Uterus (tissue), 4 donors: ENCODE measurements around the gene PARD6B. TPM values are rescaled to one million over a fixed set of nuclear protein-coding genes. Genes with fewer than 3 reads are reported as not detected.

Experiments
- DNase-seq, 2 donors: peaks; one replicate each; pipeline ENCODE4 v3.0.0-alpha.2; 2019 to 2020
- H3K27ac ChIP-seq, 2 donors: fragments of 200-600 bp; sonication (generic); 1 replicate in 1 of 2; 2 replicates in 1 of 2; pipeline ENCODE4 v1.5.1; 2016 to 2018
- H3K27me3 ChIP-seq, 2 donors: fragments of 200-600 bp; sonication (generic); one replicate each; pipeline ENCODE4 v1.5.1; 2018 to 2019; ENCODE audit warnings: control low read depth in 1 of 2
- H3K36me3 ChIP-seq, 2 donors: fragments of 200-600 bp; sonication (generic); one replicate each; pipeline ENCODE4 v1.5.1; 2019; ENCODE audit warnings: control low read depth in 1 of 2
- H3K4me1 ChIP-seq, 2 donors: fragments of 200-600 bp; sonication (generic); one replicate each; pipeline ENCODE4 v1.5.1; 2018 to 2019; ENCODE audit warnings: control low read depth in 1 of 2
- H3K4me3 ChIP-seq, 2 donors: fragments of 200-600 bp; sonication (generic); 1 replicate in 1 of 2; 2 replicates in 1 of 2; pipeline ENCODE4 v1.5.1; 2018 to 2019; ENCODE audit warnings: mild to moderate bottlenecking in 1 of 2
- H3K9me3 ChIP-seq, 2 donors: fragments of 200-600 bp; sonication (generic); one replicate each; pipeline ENCODE4 v1.5.1; 2019; ENCODE audit warnings: control low read depth in 1 of 2
- POLR2A ChIP-seq, 2 donors: fragments of 450-650 bp; IDR thresholded peaks; one replicate each; pipeline ENCODE4 v1.6.1; 2016; ENCODE audit warnings: antibody characterized with exemption in 2 of 2, mild to moderate bottlenecking in 1 of 2, moderate library complexity in 1 of 2
- intact Hi-C: fragments of 100-400 bp; cut with DNase I; formaldehyde crosslinking; loops from one replicate; pipeline ENCODE4 v1.15.1; 2023; ENCODE audit warnings: low total_unique reads
- total RNA-seq, 4 donors: library from RNA; depleted of rRNA in 3 of 4; stranded (reverse); fragments of >200 nt in 3 of 4; gene quantifications; one replicate each; pipeline versions ENCODE4 v1.1.0 to v1.2.4, GENCODE V29; 2014 to 2023
- TF ChIP-seq, protein P1 (sequence below), 4 experiments: fragments of 200-600 bp in 2 of 4; fragments of 450-650 bp in 2 of 4; sonication (generic) in 2 of 4; IDR thresholded peaks; one replicate each; pipeline ENCODE4 v1.5.1; 2016 to 2019; ENCODE audit warnings: antibody characterized with exemption in 4 of 4, mild to moderate bottlenecking in 2 of 4, moderate library complexity in 1 of 4
- donor health status: DM: yes; HTN: yes; CAD: no.

The PARD6B gene
- total RNA-seq, 4 donors from 2014 or later: 2.0 to 13.2 (median 7.8) TPM

DNA sequence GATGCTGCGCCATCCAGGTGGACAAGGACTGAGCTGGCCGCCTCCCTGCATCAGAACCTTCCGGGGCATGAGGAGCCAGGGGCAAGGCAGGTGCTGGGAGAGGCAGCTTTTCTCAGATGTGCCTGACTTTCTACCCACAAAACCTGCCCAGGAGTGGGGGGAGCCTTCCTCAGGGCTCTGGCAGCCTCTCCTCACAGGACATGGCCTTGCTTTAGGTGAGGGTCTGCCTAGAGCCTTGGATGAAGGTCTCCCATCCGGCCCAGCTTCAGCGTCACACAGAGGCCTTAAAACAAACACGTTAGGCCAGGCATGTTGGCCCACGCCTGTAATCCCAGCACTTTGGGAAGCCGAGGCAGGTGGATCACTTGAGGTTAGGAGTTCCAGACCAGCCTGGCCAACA, 70.9 kb downstream of the PARD6B start:
- Histone ChIP-seq H3K9me3 (no peaks in the 10 kb centered on the region), H3K4me1 (no peaks in the 10 kb centered on the region), H3K27me3 (no peaks in the 10 kb centered on the region), H3K4me3 (no peak overlapping the region), H3K36me3 (no peaks in the 10 kb centered on the region), H3K27ac (no peak overlapping the region)
- TF ChIP-seq POLR2A (IDR thresholded peaks at IDR 0.05): no peak
- TF ChIP-seq, protein P1, sequence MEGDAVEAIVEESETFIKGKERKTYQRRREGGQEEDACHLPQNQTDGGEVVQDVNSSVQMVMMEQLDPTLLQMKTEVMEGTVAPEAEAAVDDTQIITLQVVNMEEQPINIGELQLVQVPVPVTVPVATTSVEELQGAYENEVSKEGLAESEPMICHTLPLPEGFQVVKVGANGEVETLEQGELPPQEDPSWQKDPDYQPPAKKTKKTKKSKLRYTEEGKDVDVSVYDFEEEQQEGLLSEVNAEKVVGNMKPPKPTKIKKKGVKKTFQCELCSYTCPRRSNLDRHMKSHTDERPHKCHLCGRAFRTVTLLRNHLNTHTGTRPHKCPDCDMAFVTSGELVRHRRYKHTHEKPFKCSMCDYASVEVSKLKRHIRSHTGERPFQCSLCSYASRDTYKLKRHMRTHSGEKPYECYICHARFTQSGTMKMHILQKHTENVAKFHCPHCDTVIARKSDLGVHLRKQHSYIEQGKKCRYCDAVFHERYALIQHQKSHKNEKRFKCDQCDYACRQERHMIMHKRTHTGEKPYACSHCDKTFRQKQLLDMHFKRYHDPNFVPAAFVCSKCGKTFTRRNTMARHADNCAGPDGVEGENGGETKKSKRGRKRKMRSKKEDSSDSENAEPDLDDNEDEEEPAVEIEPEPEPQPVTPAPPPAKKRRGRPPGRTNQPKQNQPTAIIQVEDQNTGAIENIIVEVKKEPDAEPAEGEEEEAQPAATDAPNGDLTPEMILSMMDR (IDR thresholded peaks at IDR 0.05): no peak
- intact Hi-C loops: no loop called here
- no peak for DNase-seq

DNA sequence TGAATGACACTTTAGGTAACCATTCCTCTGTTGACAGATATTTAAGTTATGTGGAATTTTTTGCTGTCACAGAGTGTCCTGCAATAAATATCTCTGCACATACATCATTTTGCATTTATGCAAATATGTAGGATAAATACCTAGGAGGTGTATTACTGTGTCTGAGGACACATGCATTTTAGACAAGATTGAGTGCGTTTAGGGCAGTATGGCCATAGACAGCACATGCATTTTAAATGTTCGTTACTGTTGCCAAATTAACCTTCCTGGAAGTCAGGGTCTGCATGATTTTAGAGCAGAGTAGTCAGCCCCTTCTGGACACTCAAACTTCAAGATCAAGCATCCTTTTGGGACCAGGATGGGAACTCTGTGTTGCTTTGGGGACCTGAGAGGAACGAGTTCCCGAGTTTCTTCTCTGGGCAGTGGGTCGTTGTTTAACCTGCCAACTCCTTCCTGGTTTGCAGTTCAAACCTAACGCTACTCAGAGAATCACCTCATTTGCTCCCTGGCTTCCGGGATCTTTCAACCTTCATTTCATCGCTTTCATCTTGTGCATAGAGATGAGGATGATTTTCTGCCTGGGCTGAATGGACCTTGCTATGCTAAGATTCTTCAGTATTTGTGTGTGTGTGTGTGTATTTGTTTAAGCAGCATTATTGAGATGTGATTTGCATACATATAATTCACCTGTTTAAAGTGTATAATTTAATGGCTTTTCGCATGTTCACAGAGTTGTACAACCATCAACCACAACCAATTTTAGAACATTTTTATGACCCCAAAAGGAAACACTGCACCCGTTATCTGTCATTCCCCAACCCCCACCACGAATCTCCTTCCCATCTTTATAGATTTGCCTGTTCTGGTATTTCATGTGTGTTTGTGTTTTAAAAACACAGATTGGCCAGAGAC, 73.3 kb downstream of the PARD6B start:
- no peak for DNase-seq
- H3K36me3 ChIP-seq: no peaks in the 10 kb centered on the region
- TF ChIP-seq POLR2A (IDR thresholded peaks at IDR 0.05): no peak
- TF ChIP-seq, protein P1 (IDR thresholded peaks at IDR 0.05): no peak
- no peak overlapping the region for H3K4me3 ChIP-seq
- H3K9me3 ChIP-seq: no peaks in the 10 kb centered on the region
- H3K27ac ChIP-seq: no peak overlapping the region
- H3K4me1 ChIP-seq: no peaks in the 10 kb centered on the region
- no peaks in the 10 kb centered on the region for H3K27me3 ChIP-seq
- intact Hi-C loops: no loop called here

DNA sequence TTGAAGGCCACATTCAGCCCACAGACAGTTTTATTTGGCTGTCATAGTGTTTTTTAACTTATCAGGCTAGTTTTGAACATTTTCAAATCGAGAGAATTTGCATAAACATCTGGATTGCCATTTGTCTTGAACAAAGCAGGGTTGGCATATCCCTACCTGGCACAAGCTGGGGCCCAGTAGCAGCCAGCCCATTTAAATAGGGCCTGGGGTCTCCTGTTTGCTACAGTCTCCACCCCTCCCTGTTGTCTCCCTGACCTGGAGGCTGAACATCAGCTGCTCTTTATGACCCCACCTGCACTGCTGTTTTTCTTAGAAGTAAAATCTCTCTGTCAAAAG, 73.9 kb downstream of the PARD6B start:
- H3K36me3 ChIP-seq: no peaks in the 10 kb centered on the region
- no peaks in the 10 kb centered on the region for H3K4me1 ChIP-seq
- no peak overlapping the region for H3K4me3 ChIP-seq
- intact Hi-C loops: no loop called here
- no peaks in the 10 kb centered on the region for H3K9me3 ChIP-seq
- no peak overlapping the region for H3K27ac ChIP-seq
- no peak for DNase-seq
- no peaks in the 10 kb centered on the region for H3K27me3 ChIP-seq
- TF ChIP-seq POLR2A (IDR thresholded peaks at IDR 0.05): no peak
- TF ChIP-seq, protein P1 (IDR thresholded peaks at IDR 0.05): no peak

DNA sequence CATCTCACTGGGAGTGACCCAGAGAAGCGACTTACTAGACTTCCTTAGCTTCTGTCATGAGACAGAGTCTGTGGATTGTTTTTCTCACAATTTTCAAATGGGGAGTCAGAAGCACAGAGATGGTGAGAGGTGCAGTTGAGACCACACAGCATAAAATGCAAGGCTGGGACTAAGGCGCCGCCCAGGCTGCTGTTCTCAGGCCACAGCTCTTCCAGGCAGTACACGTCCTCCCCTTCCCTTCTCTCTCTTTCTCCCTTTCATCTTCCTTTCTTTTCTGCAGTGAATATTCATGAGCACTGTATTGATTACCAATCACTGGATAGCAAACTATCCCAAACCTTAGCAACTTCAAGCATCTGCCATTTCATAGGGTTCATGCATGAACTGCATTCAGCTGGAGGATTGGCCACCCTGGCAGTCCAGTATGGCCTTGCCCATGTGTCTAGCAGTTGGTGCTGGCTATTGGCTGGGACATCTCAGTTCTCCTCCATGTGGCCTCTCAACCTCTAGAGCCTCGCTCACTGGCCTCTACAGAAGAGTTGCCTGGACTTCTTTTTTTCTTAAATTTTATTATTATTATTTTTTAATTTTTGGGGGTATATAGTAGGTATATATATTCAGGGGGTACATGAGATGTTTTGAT, 74.9 kb downstream of the PARD6B start:
- intact Hi-C loops: no loop called here

More for the DNA sequence above, 74.9 kb downstream of the PARD6B start:
- Histone ChIP-seq H3K4me1 (no peaks in the 10 kb centered on the region), H3K27ac (no peak overlapping the region), H3K27me3 (no peaks in the 10 kb centered on the region), H3K36me3 (no peaks in the 10 kb centered on the region), H3K4me3 (no peak overlapping the region), H3K9me3 (no peaks in the 10 kb centered on the region)
- no peak for DNase-seq
- no peak for TF ChIP-seq POLR2A (IDR thresholded peaks at IDR 0.05)
- TF ChIP-seq, protein P1 (IDR thresholded peaks at IDR 0.05): no peak

Other genes with a start within 250 kb of the PARD6B start
- gene PTPN1, start 221.2 kb upstream of the PARD6B start, total RNA-seq: 10 to 100 TPM; 14.1 to 33.9 (median 20.2) TPM
- gene RIPOR3, start 40.0 kb upstream of the PARD6B start, total RNA-seq: 10 to 100 TPM in 3 of 4 donors, 1 to 10 TPM in 1; 9.1 to 85.4 (median 17.8) TPM
- 1 to 10 TPM in 2 of 4 donors, under 1 TPM in 1, not detected in 1; under 0.01 to 9.1 (median 3.5) TPM for gene BCAS4, start 63.5 kb downstream of the PARD6B start, total RNA-seq
- 10 to 100 TPM; 30.6 to 90.1 (median 63.1) TPM for gene ADNP, start 199.9 kb downstream of the PARD6B start, total RNA-seq
- 100 to 1,000 TPM in 1 of 4 donors, 10 to 100 TPM in 3; 40.4 to 128 (median 64.2) TPM for gene DPM1, start 227.0 kb downstream of the PARD6B start, total RNA-seq
- gene MOCS3, start 227.2 kb downstream of the PARD6B start, total RNA-seq: 1 to 10 TPM in 3 of 4 donors, under 1 TPM in 1; 0.59 to 8.2 (median 5.9) TPM